GM12878 (cell line): ENCODE results near the gene TCF12. TPM values are rescaled to one million over a fixed set of nuclear protein-coding genes. Genes with fewer than 3 reads are reported as not detected.

Source experiments
- ATAC-seq: fragments of 200-7000 bp; cut with Tn5 transposase; 3 replicates; pipeline ENCODE4 v1.9.1; 2020; ENCODE audit warnings: mild to moderate bottlenecking, moderate library complexity
- BruUV-seq: library from RNA; stranded (reverse); fragments of 400-500 nt; replicated peaks from 2 replicates; lab custom pipeline; 2021; lab: Mats Ljungman, UMichigan
- CTCF ChIA-PET: fragments of 300-600 bp; sonication (Branson Sonifier 250); formaldehyde crosslinking; extraction: SDS; loops from one replicate; lab custom pipeline; 2021; ENCODE audit warnings: inconsistent platforms; lab: Yijun Ruan, JAX
- POLR2A ChIA-PET: fragments of 350-600 bp; formaldehyde crosslinking; extraction: SDS; loops from one replicate; lab custom pipeline; 2021; ENCODE audit warnings: inconsistent platforms; lab: Charles Lee
- RAD21 ChIA-PET: fragments of 300-600 bp; sonication (Branson Sonifier 250); formaldehyde crosslinking; loops from one replicate; lab custom pipeline; 2023; ENCODE audit warnings: antibody characterized with exemption; ENCODE audit not compliant: unreplicated experiment; lab: Charles Lee
- SMC1A ChIA-PET: fragments of 300-600 bp; sonication (Branson Sonifier 250); formaldehyde crosslinking; loops from one replicate; lab custom pipeline; 2023; ENCODE audit not compliant: unreplicated experiment, uncharacterized antibody; lab: Charles Lee
- DNase-seq: peaks from one replicate; pipeline ENCODE4 v3.0.0-alpha.2; 2011; ENCODE audit warnings: low read depth, low spot score
- FAIRE-seq: peaks from 3 replicates; lab custom pipeline; 2011; peaks lifted over from hg19 to GRCh38; lab: Jason Lieb, UNC
- H2AFZ ChIP-seq: 2 replicates; pipeline ENCODE4 v1.6.0; 2011; ENCODE audit warnings: low read depth, low read length, control low read depth; ENCODE audit not compliant: control insufficient read depth
- H3K27ac ChIP-seq: 2 replicates; pipeline ENCODE4 v1.5.1; 2011; ENCODE audit warnings: control low read depth; ENCODE audit not compliant: control insufficient read depth, insufficient read depth
- H3K27me3 ChIP-seq, 2 experiments: replicated peaks in 1 of 2; 2 replicates each; pipeline versions ENCODE4 v1.6.0 to v1.6.1; 2011; ENCODE audit warnings: low read length in 1 of 2; ENCODE audit not compliant: control insufficient read depth in 2 of 2, insufficient read depth in 2 of 2
- H3K36me3 ChIP-seq, 2 experiments: 2 replicates each; pipeline ENCODE4 v1.5.1; 2011; ENCODE audit warnings: low read length in 1 of 2; ENCODE audit not compliant: control insufficient read depth in 2 of 2, insufficient read depth in 2 of 2
- H3K4me1 ChIP-seq: 2 replicates; pipeline ENCODE4 v1.6.1; 2011; ENCODE audit warnings: mild to moderate bottlenecking, low read length, moderate library complexity, mixed read lengths; ENCODE audit not compliant: control insufficient read depth, insufficient read depth
- H3K4me2 ChIP-seq: 2 replicates; pipeline ENCODE4 v1.6.0; 2011; ENCODE audit warnings: control low read depth; ENCODE audit not compliant: control insufficient read depth, insufficient read depth
- H3K4me3 ChIP-seq: fragments of 200-600 bp; sonication (generic); 2 replicates; pipeline ENCODE4 v1.5.1; 2016
- H3K79me2 ChIP-seq: 2 replicates; pipeline ENCODE4 v1.6.0; 2011; ENCODE audit warnings: low read length; ENCODE audit not compliant: control insufficient read depth, insufficient read depth
- H3K9ac ChIP-seq: 2 replicates; pipeline ENCODE4 v1.8.0; 2011; ENCODE audit warnings: low read length, control low read depth, mixed read lengths; ENCODE audit not compliant: control insufficient read depth, insufficient read depth
- H3K9me3 ChIP-seq: replicated peaks from 3 replicates; pipeline ENCODE4 v1.5.1; 2011; ENCODE audit warnings: mild to moderate bottlenecking, low read length; ENCODE audit not compliant: control insufficient read depth, insufficient read depth
- H4K20me1 ChIP-seq: 2 replicates; pipeline ENCODE4 v1.6.0; 2011; ENCODE audit not compliant: control insufficient read depth, insufficient read depth
- ASH2L ChIP-seq: fragments of 300-600, 200-600 bp; sonication (generic); IDR thresholded peaks from 2 replicates; pipeline ENCODE4 v1.6.1; 2017; ENCODE audit warnings: low read depth, mild to moderate bottlenecking, borderline replicate concordance
- BACH1 ChIP-seq: fragments of 450-650 bp; IDR thresholded peaks from 2 replicates; pipeline ENCODE4 v1.6.1; 2017; ENCODE audit warnings: mild to moderate bottlenecking, borderline replicate concordance
- EED ChIP-seq: sonication (generic); IDR thresholded peaks from 2 replicates; pipeline ENCODE4 v1.6.1; 2016; ENCODE audit warnings: antibody characterized with exemption, low read depth
- EP300 ChIP-seq, 2 experiments: fragments of 150-350 bp in 1 of 2; IDR thresholded peaks; 2 replicates each; pipeline ENCODE4 v1.6.1; 2011 to 2012; ENCODE audit warnings: low read depth in 2 of 2, low read length in 2 of 2, borderline replicate concordance in 1 of 2, improper control_type of control experiment in 1 of 2, inconsistent platforms in 1 of 2; ENCODE audit not compliant: control insufficient read depth in 1 of 2
- JUNB ChIP-seq: IDR thresholded peaks from 2 replicates; pipeline ENCODE4 v1.6.1; 2016; ENCODE audit warnings: antibody characterized with exemption, mild to moderate bottlenecking
- MTA2 ChIP-seq: fragments of 450-650 bp; IDR thresholded peaks from 2 replicates; pipeline ENCODE4 v1.6.1; 2016; ENCODE audit warnings: low read depth, mild to moderate bottlenecking, moderate library complexity
- MXI1 ChIP-seq: fragments of 150-350 bp; IDR thresholded peaks from 2 replicates; pipeline ENCODE4 v1.6.1; 2011; ENCODE audit warnings: low read depth, mild to moderate bottlenecking, inconsistent platforms, low read length, improper control_type of control experiment
- NR2C1 ChIP-seq: fragments of 450-650 bp; IDR thresholded peaks from 2 replicates; pipeline ENCODE4 v1.6.1; 2017; ENCODE audit warnings: antibody characterized with exemption, mild to moderate bottlenecking, moderate library complexity
- PAX5 ChIP-seq: IDR thresholded peaks from 2 replicates; pipeline ENCODE4 v1.6.1; 2011; ENCODE audit warnings: low read depth, low read length, borderline replicate concordance
- RBBP5 ChIP-seq: fragments of 200-600 bp; sonication (generic); conservative IDR thresholded peaks from 2 replicates; pipeline ENCODE4 v1.6.1; 2016
- SIN3A ChIP-seq: IDR thresholded peaks from 2 replicates; pipeline ENCODE4 v1.6.1; 2012; ENCODE audit warnings: low read depth, low read length, improper control_type of control experiment
- SIX5 ChIP-seq: IDR thresholded peaks from 2 replicates; pipeline ENCODE4 v1.6.1; 2011; ENCODE audit warnings: mild to moderate bottlenecking, low read depth, low read length, moderate library complexity; ENCODE audit not compliant: severe bottlenecking
- SMC3 ChIP-seq: IDR thresholded peaks from 2 replicates; pipeline ENCODE4 v1.6.1; 2011; ENCODE audit warnings: low read length, improper control_type of control experiment, borderline replicate concordance
- WGBS: methylation state at CpG from one replicate; pipeline ENCODE4 v1.1.6; 2016; ENCODE audit warnings: low lambda C conversion rate; ENCODE audit not compliant: insufficient replicate concordance, insufficient coverage; ENCODE audit errors: missing lambda C conversion rate; 5-methylcytosine and 5-hydroxymethylcytosine counted together
- in situ Hi-C: fragments of 300-500 bp; cut with MboI; formaldehyde crosslinking; loops from 9 replicates; pipeline ENCODE4 v1.14.3; 2018; ENCODE audit warnings: mixed read lengths
- intact Hi-C: fragments of 100-400 bp; cut with micrococcal nuclease; formaldehyde crosslinking; loops from one replicate; pipeline ENCODE4 v1.14.2; 2022; ENCODE audit not compliant: unreplicated experiment
- polyA plus RNA-seq, 11 experiments: library from polyadenylated mRNA; depleted of rRNA in 4 of 11; unstranded in 6 of 11; stranded (reverse) in 5 of 11; fragments of >200 nt; fragmentation: Nextera tagmentation in 4 of 11; fragmentation: Illumina TruSeq in 1 of 11; extraction: Ambion mirVana in 4 of 11; extraction: Trizol in 1 of 11; gene quantifications; 1 replicate in 1 of 11; 2 replicates in 10 of 11; pipeline versions ENCODE4 v1.2.1 to v1.2.3, GENCODE V29; 2011 to 2016; ENCODE audit warnings: inconsistent platforms in 2 of 11, missing spikeins in 2 of 11, low read depth in 1 of 11
- total RNA-seq, 4 experiments: library from RNA; depleted of rRNA in 3 of 4; stranded (reverse); fragments of >200 nt in 3 of 4; fragmentation: Illumina TruSeq in 1 of 4; extraction: Trizol in 1 of 4; gene quantifications; 2 replicates each; pipeline versions ENCODE4 v1.2.1 to v1.2.3, GENCODE V29; 2013 to 2021
- TF ChIP-seq, protein P1 (sequence below): IDR thresholded peaks from 2 replicates; pipeline ENCODE4 v1.6.1; 2011; ENCODE audit warnings: borderline replicate concordance, low read depth, mild to moderate bottlenecking, moderate library complexity, mixed read lengths, low read length; ENCODE audit not compliant: insufficient read depth; ENCODE audit errors: extremely low read length
- TF ChIP-seq, protein P2 (sequence below): IDR thresholded peaks from 2 replicates; pipeline ENCODE4 v1.6.1; 2011; ENCODE audit warnings: low read depth, low read length, improper control_type of control experiment, borderline replicate concordance

The TCF12 gene
- total and polyA plus RNA-seq, 10 of the 15 experiments (the other 5 are each of a cell fraction or from before 2014, with no cell fraction given), result 8.2 to 70.9 (median 49.5) TPM

DNA sequence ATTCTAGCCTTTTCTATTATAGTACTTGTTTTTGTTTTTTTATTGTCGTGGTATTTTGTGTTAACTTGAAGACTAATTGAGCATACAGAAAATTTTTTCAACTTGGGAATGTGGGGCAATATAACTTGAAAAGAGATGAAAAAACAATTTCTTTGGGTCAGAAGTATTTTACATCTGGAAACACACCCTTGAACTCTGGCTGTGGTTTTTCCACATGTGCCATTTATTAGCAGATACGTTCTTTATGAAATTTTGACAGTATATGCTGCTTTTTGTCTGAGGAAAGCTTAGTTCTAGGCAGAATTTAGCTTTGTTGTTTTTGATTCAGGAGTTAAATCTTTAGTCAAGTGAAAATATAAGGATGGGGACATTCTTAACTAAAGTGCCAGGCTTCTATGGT, 44.7 kb downstream of the TCF12 start:
- Histone ChIP-seq H2AFZ (no peak overlapping the region), H3K27ac (no peak overlapping the region), H3K27me3 (no peaks in the 10 kb centered on the region), H3K79me2 (peaks cover 60% of the 10 kb centered on the region), H3K4me2 (no peak overlapping the region), H3K4me3 (no peak overlapping the region), H3K4me1 (peaks cover 36% of the 10 kb centered on the region), H3K9ac (no peak overlapping the region)
- ChIA-PET SMC1A (interaction anchor here (0.9 to 1.6 kb wide), 5 partner anchors 9 to 168 kb away, joined by 3 to 4 read pairs (median 3); no protein-coding TSS in a partner anchor), POLR2A (no interaction called here)
- ATAC-seq, result no peak
- no TSS peak for BruUV-seq
- DNase-seq, result no peak
- intact Hi-C loops, result no loop called here
- TF ChIP-seq NR2C1 (no peak), MTA2 (no peak), EP300 (IDR thresholded peaks at IDR 0.05; ENCODE audit: borderline replicate concordance in 1 of 2, control insufficient read depth in 1 of 2, low read depth in 2 of 2, low read length in 2 of 2) (no peak), MXI1 (no peak), EED (no peak), ASH2L (no peak), SMC3 (no peak), JUNB (no peak), BACH1 (no peak), RBBP5 (no peak), PAX5 (no peak), SIN3A (no peak), SIX5 (no peak)
- TF ChIP-seq, protein P1, sequence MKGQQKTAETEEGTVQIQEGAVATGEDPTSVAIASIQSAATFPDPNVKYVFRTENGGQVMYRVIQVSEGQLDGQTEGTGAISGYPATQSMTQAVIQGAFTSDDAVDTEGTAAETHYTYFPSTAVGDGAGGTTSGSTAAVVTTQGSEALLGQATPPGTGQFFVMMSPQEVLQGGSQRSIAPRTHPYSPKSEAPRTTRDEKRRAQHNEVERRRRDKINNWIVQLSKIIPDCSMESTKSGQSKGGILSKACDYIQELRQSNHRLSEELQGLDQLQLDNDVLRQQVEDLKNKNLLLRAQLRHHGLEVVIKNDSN, result no peak
- TF ChIP-seq, protein P2, sequence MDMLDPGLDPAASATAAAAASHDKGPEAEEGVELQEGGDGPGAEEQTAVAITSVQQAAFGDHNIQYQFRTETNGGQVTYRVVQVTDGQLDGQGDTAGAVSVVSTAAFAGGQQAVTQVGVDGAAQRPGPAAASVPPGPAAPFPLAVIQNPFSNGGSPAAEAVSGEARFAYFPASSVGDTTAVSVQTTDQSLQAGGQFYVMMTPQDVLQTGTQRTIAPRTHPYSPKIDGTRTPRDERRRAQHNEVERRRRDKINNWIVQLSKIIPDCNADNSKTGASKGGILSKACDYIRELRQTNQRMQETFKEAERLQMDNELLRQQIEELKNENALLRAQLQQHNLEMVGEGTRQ, result no peak
- TF ChIP-seq, all 136 proteins: peak for 0
- ChIA-PET RAD21 (no interaction called here), CTCF (interaction anchor here (1.0 to 1.5 kb wide), 2 partner anchors 139 to 350 kb away, joined by 3 read pairs; no protein-coding TSS in a partner anchor)
- in situ Hi-C loops, result no loop called here
- 95% methylated on average over 2 of the region's 2 CpGs for WGBS
- no peaks in the 10 kb centered on the region for H4K20me1 ChIP-seq
- no peaks in the 10 kb centered on the region for H3K36me3 ChIP-seq
- no peak for FAIRE-seq
- no peaks in the 10 kb centered on the region; the same call in 2 of the 3 replicates for H3K9me3 ChIP-seq
